DND-41 (cell line): Measurements from ENCODE around the gene PARVB.

ENCODE experiments used
- ATAC-seq: fragments of 200-7000 bp; cut with Tn5 transposase; 3 replicates; pipeline ENCODE4 v1.9.1; 2021; ENCODE audit warnings: low read depth; ENCODE audit not compliant: insufficient read depth
- DNase-seq: peaks from one replicate; pipeline ENCODE4 v3.0.0-alpha.2; 2020
- H2AFZ ChIP-seq: 2 replicates; pipeline ENCODE4 v1.6.0; 2012; ENCODE audit warnings: low read depth, low read length
- H3K27ac ChIP-seq: 2 replicates; pipeline ENCODE4 v1.5.1; 2012; ENCODE audit warnings: low read length, inconsistent platforms
- H3K27me3 ChIP-seq: fragments of 200-600 bp; sonication (generic); 2 replicates; pipeline ENCODE4 v1.6.0; 2012; ENCODE audit warnings: low read length, mild to moderate bottlenecking, inconsistent platforms; ENCODE audit not compliant: insufficient read depth, poor library complexity
- H3K36me3 ChIP-seq: 2 replicates; pipeline ENCODE4 v1.5.1; 2012; ENCODE audit warnings: low read length, inconsistent platforms; ENCODE audit not compliant: insufficient read depth
- H3K4me1 ChIP-seq: 2 replicates; pipeline ENCODE4 v1.5.1; 2012; ENCODE audit warnings: mild to moderate bottlenecking, low read length; ENCODE audit not compliant: insufficient read depth
- H3K4me2 ChIP-seq: 2 replicates; pipeline ENCODE4 v1.6.0; 2012; ENCODE audit warnings: mild to moderate bottlenecking, moderate library complexity, low read length, inconsistent platforms; ENCODE audit not compliant: insufficient read depth
- H3K4me3 ChIP-seq, 2 experiments: fragments of 200-600 bp in 1 of 2; shearing (Covaris generic) in 1 of 2; 2 replicates each; pipeline ENCODE4 v1.5.1; 2012 to 2016; ENCODE audit warnings: inconsistent platforms in 2 of 2, low read length in 2 of 2, mild to moderate bottlenecking in 2 of 2, low read depth in 1 of 2, moderate library complexity in 1 of 2
- H3K79me2 ChIP-seq: 2 replicates; pipeline ENCODE4 v1.6.0; 2012; ENCODE audit warnings: low read length, inconsistent platforms; ENCODE audit not compliant: insufficient read depth
- H3K9ac ChIP-seq: 2 replicates; pipeline ENCODE4 v1.6.0; 2012; ENCODE audit warnings: low read depth, mild to moderate bottlenecking, inconsistent platforms, low read length, moderate library complexity
- H3K9me3 ChIP-seq: 2 replicates; pipeline ENCODE4 v1.5.1; 2012; ENCODE audit warnings: low read length, moderate library complexity, mild to moderate bottlenecking, inconsistent platforms; ENCODE audit not compliant: insufficient read depth, severe bottlenecking
- H4K20me1 ChIP-seq: 2 replicates; pipeline ENCODE4 v1.6.0; 2012; ENCODE audit warnings: low read length; ENCODE audit not compliant: insufficient read depth
- EZH2 ChIP-seq: IDR thresholded peaks from 3 replicates; pipeline ENCODE4 v1.6.1; 2012; ENCODE audit warnings: borderline replicate concordance, low read depth, mild to moderate bottlenecking, moderate library complexity, low read length, inconsistent platforms; ENCODE audit not compliant: severe bottlenecking
- TF ChIP-seq, protein P1 (sequence below): IDR thresholded peaks from 2 replicates; pipeline ENCODE4 v1.5.1; 2012; ENCODE audit warnings: borderline replicate concordance, low read length, moderate library complexity, mild to moderate bottlenecking; ENCODE audit not compliant: poor library complexity, severe bottlenecking; ENCODE audit errors: extremely low read depth

Gene PARVB

DNA sequence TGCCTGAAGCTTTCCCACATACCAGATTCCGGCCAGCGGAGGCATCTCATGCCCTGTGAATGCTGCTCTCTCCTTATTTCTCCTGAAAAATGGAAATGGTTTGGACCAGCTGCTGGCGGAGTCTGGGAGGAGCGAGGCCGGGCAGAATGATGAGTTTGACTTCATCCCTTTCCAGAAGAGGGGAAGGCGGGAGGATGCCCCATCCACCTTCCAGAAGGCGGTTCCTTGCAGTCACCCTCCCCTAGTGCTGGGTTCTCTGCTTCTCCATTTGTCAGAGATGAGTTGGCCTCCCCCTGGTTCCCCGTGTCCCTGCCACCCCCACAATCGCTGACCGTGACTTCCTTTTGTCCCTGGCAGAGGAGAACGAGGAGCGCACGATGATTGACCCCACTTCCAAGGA is 75.6 kb downstream of the PARVB start:
- ATAC-seq (no peak), DNase-seq (no peak)
- H3K79me2 ChIP-seq, result no peaks in the 10 kb centered on the region
- no peak overlapping the region for H3K4me2 ChIP-seq
- H3K27ac ChIP-seq, result no peak overlapping the region
- no peak for TF ChIP-seq EZH2
- TF ChIP-seq, protein P1, sequence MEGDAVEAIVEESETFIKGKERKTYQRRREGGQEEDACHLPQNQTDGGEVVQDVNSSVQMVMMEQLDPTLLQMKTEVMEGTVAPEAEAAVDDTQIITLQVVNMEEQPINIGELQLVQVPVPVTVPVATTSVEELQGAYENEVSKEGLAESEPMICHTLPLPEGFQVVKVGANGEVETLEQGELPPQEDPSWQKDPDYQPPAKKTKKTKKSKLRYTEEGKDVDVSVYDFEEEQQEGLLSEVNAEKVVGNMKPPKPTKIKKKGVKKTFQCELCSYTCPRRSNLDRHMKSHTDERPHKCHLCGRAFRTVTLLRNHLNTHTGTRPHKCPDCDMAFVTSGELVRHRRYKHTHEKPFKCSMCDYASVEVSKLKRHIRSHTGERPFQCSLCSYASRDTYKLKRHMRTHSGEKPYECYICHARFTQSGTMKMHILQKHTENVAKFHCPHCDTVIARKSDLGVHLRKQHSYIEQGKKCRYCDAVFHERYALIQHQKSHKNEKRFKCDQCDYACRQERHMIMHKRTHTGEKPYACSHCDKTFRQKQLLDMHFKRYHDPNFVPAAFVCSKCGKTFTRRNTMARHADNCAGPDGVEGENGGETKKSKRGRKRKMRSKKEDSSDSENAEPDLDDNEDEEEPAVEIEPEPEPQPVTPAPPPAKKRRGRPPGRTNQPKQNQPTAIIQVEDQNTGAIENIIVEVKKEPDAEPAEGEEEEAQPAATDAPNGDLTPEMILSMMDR, result no peak
- H3K4me1 ChIP-seq, result no peaks in the 10 kb centered on the region
- no peak overlapping the region for H2AFZ ChIP-seq
- H4K20me1 ChIP-seq, result no peaks in the 10 kb centered on the region
- H3K9ac ChIP-seq, result no peak overlapping the region
- no peaks in the 10 kb centered on the region for H3K9me3 ChIP-seq
- H3K36me3 ChIP-seq, result no peaks in the 10 kb centered on the region
- no peak overlapping the region for H3K4me3 ChIP-seq
- H3K27me3 ChIP-seq, result no peaks in the 10 kb centered on the region

GRCh38 chr22:44100411-44100810 is 76.3 kb downstream of the PARVB start:
- no peaks in the 10 kb centered on the region for H4K20me1 ChIP-seq
- no peak for TF ChIP-seq EZH2
- TF ChIP-seq, protein P1, result no peak
- H3K27me3 ChIP-seq, result no peaks in the 10 kb centered on the region
- no peaks in the 10 kb centered on the region for H3K9me3 ChIP-seq
- H3K27ac ChIP-seq, result no peak overlapping the region
- H2AFZ ChIP-seq, result no peak overlapping the region
- H3K79me2 ChIP-seq, result no peaks in the 10 kb centered on the region
- DNase-seq (no peak), ATAC-seq (no peak)
- H3K9ac ChIP-seq, result no peak overlapping the region
- no peak overlapping the region for H3K4me3 ChIP-seq
- H3K36me3 ChIP-seq, result no peaks in the 10 kb centered on the region
- no peak overlapping the region for H3K4me2 ChIP-seq
- no peaks in the 10 kb centered on the region for H3K4me1 ChIP-seq

- TF ChIP-seq, protein P1, result no peak
- TF ChIP-seq EZH2, result no peak
- Histone ChIP-seq H3K36me3 (no peaks in the 10 kb centered on the region), H3K27ac (no peak overlapping the region), H3K4me2 (no peak overlapping the region), H3K4me3 (no peak overlapping the region), H3K9me3 (no peaks in the 10 kb centered on the region), H2AFZ (no peak overlapping the region), H4K20me1 (no peaks in the 10 kb centered on the region), H3K79me2 (no peaks in the 10 kb centered on the region), H3K9ac (no peak overlapping the region), H3K27me3 (peaks cover 2% of the 10 kb centered on the region), H3K4me1 (no peaks in the 10 kb centered on the region)
- ATAC-seq (no peak), DNase-seq (no peak)
These were observed 78.0 kb downstream of the PARVB start for GRCh38 chr22:44102121-44102520.

- TF ChIP-seq EZH2, result no peak
- TF ChIP-seq, protein P1, result no peak
- Histone ChIP-seq H3K9ac (no peak overlapping the region), H4K20me1 (no peaks in the 10 kb centered on the region), H3K36me3 (no peaks in the 10 kb centered on the region), H3K27ac (no peak overlapping the region), H3K4me2 (no peak overlapping the region), H3K79me2 (no peaks in the 10 kb centered on the region), H2AFZ (no peak overlapping the region), H3K9me3 (no peaks in the 10 kb centered on the region), H3K4me1 (no peaks in the 10 kb centered on the region), H3K27me3 (peaks cover 2% of the 10 kb centered on the region), H3K4me3 (no peak overlapping the region)
- ATAC-seq (no peak), DNase-seq (no peak)
These were observed 78.8 kb downstream of the PARVB start for GRCh38 chr22:44102856-44103255.
